ENCODE data around the gene CD151. TPM values are rescaled to one million over a fixed set of nuclear protein-coding genes. Genes with fewer than 3 reads are reported as not detected.

CD151 gene
- total RNA-seq, 2 experiments from 2014 or later: 0.28 to 0.84 TPM

DNA sequence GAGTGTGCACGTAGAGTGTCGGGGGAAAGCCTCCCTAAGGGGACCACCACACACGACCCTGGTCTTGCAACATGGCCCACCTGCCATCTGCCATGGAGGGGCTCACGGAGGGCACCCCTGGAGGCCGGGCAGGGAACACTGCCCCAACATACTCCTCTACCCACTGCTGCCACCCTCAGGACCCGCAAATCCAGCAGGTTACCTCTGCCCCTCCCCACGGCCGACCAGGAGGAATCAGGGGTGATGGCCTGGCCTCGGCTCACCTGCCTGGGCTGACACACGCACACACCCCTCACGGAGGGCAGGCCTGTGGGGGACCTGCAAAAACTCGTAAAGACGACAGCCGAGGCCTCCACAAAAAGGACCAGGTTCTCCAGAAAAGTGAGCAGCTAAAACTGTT lies 47.7 kb downstream of the CD151 start:
- intact Hi-C loops (cut with micrococcal nuclease; ENCODE audit: unreplicated experiment): no loop called here
- no peaks in the 10 kb centered on the region for H4K20me1 ChIP-seq (ENCODE audit: insufficient read depth, low read length)
- ChIA-PET CTCF (ENCODE audit: unreplicated experiment) (no interaction called here), POLR2A (no interaction called here)
- no peak overlapping the region for H3K4me2 ChIP-seq (ENCODE audit: low read length)
- H3K4me3 ChIP-seq (ENCODE audit: low read depth, low read length, poor library complexity, severe bottlenecking): no peak overlapping the region
- H2AFZ ChIP-seq (ENCODE audit: low read length): no peak overlapping the region
- H3K79me2 ChIP-seq (ENCODE audit: insufficient read depth, low read depth, low read length): no peaks in the 10 kb centered on the region
- TF ChIP-seq EZH2phosphoT487 (IDR thresholded peaks at IDR 0.05; ENCODE audit: borderline replicate concordance, low read depth, low read length): no peak
- TF ChIP-seq, protein P1, sequence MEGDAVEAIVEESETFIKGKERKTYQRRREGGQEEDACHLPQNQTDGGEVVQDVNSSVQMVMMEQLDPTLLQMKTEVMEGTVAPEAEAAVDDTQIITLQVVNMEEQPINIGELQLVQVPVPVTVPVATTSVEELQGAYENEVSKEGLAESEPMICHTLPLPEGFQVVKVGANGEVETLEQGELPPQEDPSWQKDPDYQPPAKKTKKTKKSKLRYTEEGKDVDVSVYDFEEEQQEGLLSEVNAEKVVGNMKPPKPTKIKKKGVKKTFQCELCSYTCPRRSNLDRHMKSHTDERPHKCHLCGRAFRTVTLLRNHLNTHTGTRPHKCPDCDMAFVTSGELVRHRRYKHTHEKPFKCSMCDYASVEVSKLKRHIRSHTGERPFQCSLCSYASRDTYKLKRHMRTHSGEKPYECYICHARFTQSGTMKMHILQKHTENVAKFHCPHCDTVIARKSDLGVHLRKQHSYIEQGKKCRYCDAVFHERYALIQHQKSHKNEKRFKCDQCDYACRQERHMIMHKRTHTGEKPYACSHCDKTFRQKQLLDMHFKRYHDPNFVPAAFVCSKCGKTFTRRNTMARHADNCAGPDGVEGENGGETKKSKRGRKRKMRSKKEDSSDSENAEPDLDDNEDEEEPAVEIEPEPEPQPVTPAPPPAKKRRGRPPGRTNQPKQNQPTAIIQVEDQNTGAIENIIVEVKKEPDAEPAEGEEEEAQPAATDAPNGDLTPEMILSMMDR (conservative IDR thresholded peaks at IDR 0.05; ENCODE audit: low read length): no peak
- no peaks in the 10 kb centered on the region for H3K9me3 ChIP-seq (ENCODE audit: low read length)
- peaks cover 43% of the 10 kb centered on the region for H3K36me3 ChIP-seq (ENCODE audit: insufficient read depth, low read length)
- H3K9me2 ChIP-seq (ENCODE audit: insufficient read depth, low read length): no peaks in the 10 kb centered on the region
- BruUV-seq (replicated peaks): no TSS peak
- no peak for DNase-seq (ENCODE audit: low spot score)
- H3K27ac ChIP-seq (ENCODE audit: low read depth, low read length, poor library complexity, severe bottlenecking): no peak overlapping the region
- no peaks in the 10 kb centered on the region for H3K4me1 ChIP-seq (ENCODE audit: insufficient read depth, low read length, poor library complexity, severe bottlenecking)

DNA sequence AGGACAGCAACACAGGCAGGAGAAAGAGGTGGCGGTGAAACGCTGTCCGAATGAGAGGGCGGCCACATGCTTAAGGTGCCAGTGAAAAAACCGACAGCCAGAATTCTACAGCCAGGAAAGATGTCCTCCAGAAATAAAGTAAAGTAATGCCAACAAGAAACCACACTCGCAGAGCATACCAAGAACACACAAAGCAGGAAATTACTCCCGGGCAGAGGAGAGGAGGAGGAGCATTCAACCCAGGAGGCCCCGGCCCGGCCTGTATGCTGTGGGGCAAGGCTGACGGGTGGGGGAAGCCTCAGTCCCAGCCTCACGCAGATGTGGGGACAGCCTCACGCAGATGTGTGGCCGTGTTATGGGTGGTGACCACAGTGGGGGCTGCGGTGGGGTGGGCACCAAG lies 49.8 kb downstream of the CD151 start:
- H3K36me3 ChIP-seq (ENCODE audit: insufficient read depth, low read length): peaks cover 58% of the 10 kb centered on the region
- TF ChIP-seq, protein P1 (conservative IDR thresholded peaks at IDR 0.05; ENCODE audit: low read length): no peak
- TF ChIP-seq EZH2phosphoT487 (IDR thresholded peaks at IDR 0.05; ENCODE audit: borderline replicate concordance, low read depth, low read length): no peak
- DNase-seq (ENCODE audit: low spot score): no peak
- no peak overlapping the region for H3K4me2 ChIP-seq (ENCODE audit: low read length)
- H4K20me1 ChIP-seq (ENCODE audit: insufficient read depth, low read length): no peaks in the 10 kb centered on the region
- H3K9me3 ChIP-seq (ENCODE audit: low read length): no peaks in the 10 kb centered on the region
- intact Hi-C loops (cut with micrococcal nuclease; ENCODE audit: unreplicated experiment): no loop called here
- no peaks in the 10 kb centered on the region for H3K9me2 ChIP-seq (ENCODE audit: insufficient read depth, low read length)
- H3K79me2 ChIP-seq (ENCODE audit: insufficient read depth, low read depth, low read length): no peaks in the 10 kb centered on the region
- H2AFZ ChIP-seq (ENCODE audit: low read length): no peak overlapping the region
- POLR2A ChIA-PET: no interaction called here
- no peaks in the 10 kb centered on the region for H3K4me1 ChIP-seq (ENCODE audit: insufficient read depth, low read length, poor library complexity, severe bottlenecking)
- no peak overlapping the region for H3K4me3 ChIP-seq (ENCODE audit: low read depth, low read length, poor library complexity, severe bottlenecking)
- no peak overlapping the region for H3K27ac ChIP-seq (ENCODE audit: low read depth, low read length, poor library complexity, severe bottlenecking)
- no TSS peak for BruUV-seq (replicated peaks)
- CTCF ChIA-PET (ENCODE audit: unreplicated experiment): no interaction called here

DNA sequence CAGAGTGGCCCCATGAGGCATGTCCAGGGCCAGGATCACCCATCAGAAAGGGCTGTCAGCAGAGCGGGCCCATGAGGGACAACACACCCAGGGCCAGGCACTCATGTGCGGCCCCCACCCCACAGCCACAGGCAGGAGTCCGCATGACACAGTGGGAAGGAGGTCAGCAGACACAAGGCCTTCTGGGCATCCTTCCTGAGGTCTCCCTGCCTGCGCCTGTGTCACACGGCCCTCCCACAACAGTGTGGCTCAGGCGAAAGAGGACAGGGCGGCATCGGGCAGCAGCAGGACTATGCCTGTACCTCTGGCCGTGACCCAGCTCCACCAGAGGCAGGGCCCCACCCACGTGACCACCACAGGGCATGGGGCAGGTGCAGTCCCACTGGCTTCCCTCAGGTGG lies 50.8 kb downstream of the CD151 start:
- Histone ChIP-seq H3K4me1 (ENCODE audit: insufficient read depth, low read length, poor library complexity, severe bottlenecking) (no peaks in the 10 kb centered on the region), H3K4me3 (ENCODE audit: low read depth, low read length, poor library complexity, severe bottlenecking) (no peak overlapping the region), H2AFZ (ENCODE audit: low read length) (no peak overlapping the region), H3K27ac (ENCODE audit: low read depth, low read length, poor library complexity, severe bottlenecking) (no peak overlapping the region), H3K9me2 (ENCODE audit: insufficient read depth, low read length) (no peaks in the 10 kb centered on the region), H3K4me2 (ENCODE audit: low read length) (no peak overlapping the region), H3K79me2 (ENCODE audit: insufficient read depth, low read depth, low read length) (no peaks in the 10 kb centered on the region), H3K9me3 (ENCODE audit: low read length) (no peaks in the 10 kb centered on the region), H4K20me1 (ENCODE audit: insufficient read depth, low read length) (no peaks in the 10 kb centered on the region), H3K36me3 (ENCODE audit: insufficient read depth, low read length) (peaks cover 60% of the 10 kb centered on the region)
- intact Hi-C loops (cut with micrococcal nuclease; ENCODE audit: unreplicated experiment): no loop called here
- DNase-seq (ENCODE audit: low spot score): no peak
- BruUV-seq (replicated peaks): no TSS peak
- CTCF ChIA-PET (ENCODE audit: unreplicated experiment): no interaction called here
- POLR2A ChIA-PET: no interaction called here
- TF ChIP-seq EZH2phosphoT487 (IDR thresholded peaks at IDR 0.05; ENCODE audit: borderline replicate concordance, low read depth, low read length): no peak
- TF ChIP-seq, protein P1 (conservative IDR thresholded peaks at IDR 0.05; ENCODE audit: low read length): no peak
